ENCODE data around the gene CCDC9. TPM values are rescaled to one million over a fixed set of nuclear protein-coding genes. Genes with fewer than 3 reads are reported as not detected.

Gene CCDC9
- total and polyA plus RNA-seq, 4 donors: 1.4 to 8.1 (median 5.4) TPM

- no peak for TF ChIP-seq ZBTB33 (IDR thresholded peaks at IDR 0.05)
- no peak for TF ChIP-seq HNF4A (conservative IDR thresholded peaks at IDR 0.05)
- TF ChIP-seq CTCF (IDR thresholded peaks at IDR 0.05; ENCODE audit: low read depth, low read length, missing input control): no peak
- no peak for TF ChIP-seq GABPA (IDR thresholded peaks at IDR 0.05 in 1 of 2, conservative IDR thresholded peaks at IDR 0.05 in 1 of 2)
- no peak for TF ChIP-seq RXRA (IDR thresholded peaks at IDR 0.05)
- TF ChIP-seq FOXA2 (IDR thresholded peaks at IDR 0.05): no peak
- TF ChIP-seq ATF3 (IDR thresholded peaks at IDR 0.05): no peak
- TF ChIP-seq JUND (IDR thresholded peaks at IDR 0.05): no peak
- TF ChIP-seq FOXA1 (IDR thresholded peaks at IDR 0.05): no peak
- no peak for TF ChIP-seq REST (IDR thresholded peaks at IDR 0.05)
- no peaks in the 10 kb centered on the region for H3K36me3 ChIP-seq (ENCODE audit: control insufficient read depth in 4 of 4, insufficient read depth in 3 of 4, low read depth in 1 of 4, low read length in 3 of 4)
- H3K27ac ChIP-seq (ENCODE audit: low read depth in 1 of 2, low read length in 2 of 2): no peak overlapping the region
- H3K9ac ChIP-seq (ENCODE audit: low read depth in 1 of 2, low read length in 2 of 2): no peak overlapping the region
- no peak overlapping the region for H3K4me3 ChIP-seq (ENCODE audit: low read depth in 1 of 3, low read length in 3 of 3)
- DNase-seq (ENCODE audit: low spot score): no peak
- H3K4me1 ChIP-seq (ENCODE audit: control insufficient read depth in 4 of 4, insufficient read depth in 4 of 4, low read length in 3 of 4): peaks cover 1 to 4% (median 2%) of the 10 kb centered on the region in 4 donors
- no peaks in the 10 kb centered on the region for H3K27me3 ChIP-seq (ENCODE audit: control insufficient read depth in 4 of 4, insufficient read depth in 4 of 4, low read length in 3 of 4)
- 95% methylated on average over 46 of the region's 46 CpGs for WGBS
- H3K9me3 ChIP-seq (ENCODE audit: control insufficient read depth in 4 of 4, low read length in 3 of 4): no peaks in the 10 kb centered on the region
These were observed 63.9 kb downstream of the CCDC9 start for GRCh38 chr19:47319923-47320871.

Small RNA genes within 50 kb of the gene (small RNA-seq; reads per million reads assigned to genes)
- gene MIR3190: not detected

Other genes starting within 250 kb of the CCDC9 start
- gene NPAS1, start 236.7 kb upstream of the CCDC9 start, total RNA-seq: not detected
- under 1 TPM in 1 of 2 donors, not detected in 1; 0.22 TPM for gene NPAS1, start 236.7 kb upstream of the CCDC9 start, polyA plus RNA-seq
- gene TMEM160, start 207.9 kb upstream of the CCDC9 start, total RNA-seq: 10 to 100 TPM; 11.5 to 12.4 TPM
- gene TMEM160, start 207.9 kb upstream of the CCDC9 start, polyA plus RNA-seq: 10 to 100 TPM; 32.1 to 49.2 TPM
- gene ZC3H4, start 142.7 kb upstream of the CCDC9 start, total RNA-seq: 10 to 100 TPM in 1 of 2 donors, 1 to 10 TPM in 1; 7.7 to 11.8 TPM
- 1 to 10 TPM; 2.9 to 4.8 TPM for gene ZC3H4, start 142.7 kb upstream of the CCDC9 start, polyA plus RNA-seq
- 10 to 100 TPM; 22.3 to 31.8 TPM for gene SAE1, start 125.7 kb upstream of the CCDC9 start, total RNA-seq
- 10 to 100 TPM; 19.0 to 31.7 TPM for gene SAE1, start 125.7 kb upstream of the CCDC9 start, polyA plus RNA-seq
- 1 to 10 TPM; 1.0 to 2.1 TPM for gene BBC3, start 25.3 kb upstream of the CCDC9 start, total RNA-seq
- 1 to 10 TPM in 1 of 2 donors, under 1 TPM in 1; 0.35 to 2.6 TPM for gene BBC3, start 25.3 kb upstream of the CCDC9 start, polyA plus RNA-seq
- 1 to 10 TPM; 1.5 to 2.0 TPM for gene INAFM1, start 18.4 kb downstream of the CCDC9 start, total RNA-seq
- 1 to 10 TPM; 1.8 to 2.5 TPM for gene INAFM1, start 18.4 kb downstream of the CCDC9 start, polyA plus RNA-seq
- gene C5AR1, start 53.3 kb downstream of the CCDC9 start, total RNA-seq: 1 to 10 TPM; 1.8 to 5.3 TPM
- gene C5AR1, start 53.3 kb downstream of the CCDC9 start, polyA plus RNA-seq: 1 to 10 TPM; 2.5 to 3.9 TPM
- gene C5AR2, start 75.7 kb downstream of the CCDC9 start, total RNA-seq: 1 to 10 TPM; 1.8 to 2.8 TPM
- gene C5AR2, start 75.7 kb downstream of the CCDC9 start, polyA plus RNA-seq: 1 to 10 TPM in 1 of 2 donors, under 1 TPM in 1; 0.61 to 1.8 TPM
- 10 to 100 TPM in 1 of 2 donors, 1 to 10 TPM in 1; 6.2 to 11.6 TPM for gene DHX34, start 92.8 kb downstream of the CCDC9 start, total RNA-seq
- gene DHX34, start 92.8 kb downstream of the CCDC9 start, polyA plus RNA-seq: 1 to 10 TPM; 3.1 to 6.1 TPM
- gene MEIS3, start 163.0 kb downstream of the CCDC9 start, total RNA-seq: 1 to 10 TPM in 1 of 2 donors, under 1 TPM in 1; 0.79 to 1.3 TPM
- under 1 TPM; 0.50 to 0.99 TPM for gene MEIS3, start 163.0 kb downstream of the CCDC9 start, polyA plus RNA-seq
- gene SLC8A2, start 215.4 kb downstream of the CCDC9 start, total RNA-seq: under 1 TPM in 1 of 2 donors, not detected in 1; 0.25 TPM
- gene SLC8A2, start 215.4 kb downstream of the CCDC9 start, polyA plus RNA-seq: under 1 TPM in 1 of 2 donors, not detected in 1; 0.01 TPM
- 1 to 10 TPM; 2.3 to 3.6 TPM for gene KPTN, start 227.7 kb downstream of the CCDC9 start, total RNA-seq
- gene KPTN, start 227.7 kb downstream of the CCDC9 start, polyA plus RNA-seq: 1 to 10 TPM; 4.4 to 6.0 TPM